SK-N-SH treated with all-trans-retinoic acid at 6 μM for 48 hours (cell line): Measurements from ENCODE around the gene GNA12.
A peak's percentile ranks its signal among the peaks of the same experiment; 100 is the strongest.

Source experiments
- ATAC-seq: fragments of 200-7000 bp; cut with Tn5 transposase; 3 replicates; pipeline ENCODE4 v1.9.1; 2020; ENCODE audit warnings: mild to moderate bottlenecking, moderate library complexity
- ARNTL ChIP-seq: fragments of 450-650 bp; formaldehyde crosslinking; IDR thresholded peaks from 2 replicates; pipeline ENCODE4 v1.5.0; 2020; ENCODE audit warnings: low read depth, mild to moderate bottlenecking, moderate library complexity, borderline replicate concordance
- BACH2 ChIP-seq: fragments of 250-450 bp; sonication (Bioruptor Pico); IDR thresholded peaks from 2 replicates; pipeline ENCODE4 v1.9.0; 2021; ENCODE audit warnings: mild to moderate bottlenecking, borderline replicate concordance
- CSDC2 ChIP-seq: fragments of 250-450 bp; sonication (Bioruptor Pico); IDR thresholded peaks from 2 replicates; pipeline ENCODE4 v1.5.0; 2020; ENCODE audit warnings: mild to moderate bottlenecking, moderate library complexity
- GLIS3 ChIP-seq: fragments of 250-450 bp; sonication (Bioruptor Pico); IDR thresholded peaks from 2 replicates; pipeline ENCODE4 v1.5.0; 2020; ENCODE audit warnings: mild to moderate bottlenecking, moderate library complexity
- ISL1 ChIP-seq: fragments of 250-450 bp; sonication (Bioruptor Pico); IDR thresholded peaks from 2 replicates; pipeline ENCODE4 v2.1.2; 2022; ENCODE audit warnings: mild to moderate bottlenecking, moderate library complexity
- PPARA ChIP-seq: fragments of 250-450 bp; sonication (Bioruptor Pico); IDR thresholded peaks from 2 replicates; pipeline ENCODE4 v1.5.0; 2020; ENCODE audit warnings: mild to moderate bottlenecking, borderline replicate concordance
- SNAI2 ChIP-seq: fragments of 250-450 bp; sonication (Bioruptor Pico); IDR thresholded peaks from 2 replicates; pipeline ENCODE4 v1.5.0; 2020; ENCODE audit warnings: mild to moderate bottlenecking, moderate library complexity
- TCF4 ChIP-seq: fragments of 250-450 bp; sonication (Bioruptor Pico); IDR thresholded peaks from 2 replicates; pipeline ENCODE4 v1.8.0; 2021; ENCODE audit warnings: mild to moderate bottlenecking, moderate library complexity, borderline replicate concordance
- TOX ChIP-seq: fragments of 250-450 bp; sonication (Bioruptor Pico); IDR thresholded peaks from 2 replicates; pipeline ENCODE4 v1.8.0; 2021; ENCODE audit warnings: mild to moderate bottlenecking, moderate library complexity, borderline replicate concordance
- ZC3H10 ChIP-seq: fragments of 250-450 bp; sonication (Bioruptor Pico); IDR thresholded peaks from 2 replicates; pipeline ENCODE4 v1.5.1; 2021; ENCODE audit warnings: mild to moderate bottlenecking, moderate library complexity
- ZFP3 ChIP-seq: fragments of 250-450 bp; sonication (Bioruptor Pico); IDR thresholded peaks from 2 replicates; pipeline ENCODE4 v1.5.0; 2020; ENCODE audit warnings: mild to moderate bottlenecking, moderate library complexity
- ZFP30 ChIP-seq: fragments of 450-650 bp; formaldehyde crosslinking; IDR thresholded peaks from 2 replicates; pipeline ENCODE4 v1.5.0; 2022; ENCODE audit warnings: mild to moderate bottlenecking, moderate library complexity
- ZNF565 ChIP-seq: fragments of 450-650 bp; formaldehyde crosslinking; conservative IDR thresholded peaks from 2 replicates; pipeline ENCODE4 v1.5.0; 2020; ENCODE audit warnings: low read depth, mild to moderate bottlenecking, moderate library complexity
- ZNF70 ChIP-seq: fragments of 450-650 bp; formaldehyde crosslinking; IDR thresholded peaks from 2 replicates; pipeline ENCODE4 v1.5.0; 2020; ENCODE audit warnings: mild to moderate bottlenecking, moderate library complexity
- TF ChIP-seq, protein P1 (sequence below): fragments of 250-450 bp; sonication (Bioruptor Pico); IDR thresholded peaks from 2 replicates; pipeline ENCODE4 v1.5.1; 2021; ENCODE audit warnings: mild to moderate bottlenecking, moderate library complexity
- TF ChIP-seq, protein P2 (sequence below): fragments of 250-450 bp; sonication (Bioruptor Pico); IDR thresholded peaks from 2 replicates; pipeline ENCODE4 v1.8.0; 2021; ENCODE audit warnings: low read depth, mild to moderate bottlenecking, moderate library complexity, borderline replicate concordance
- TF ChIP-seq, protein P3 (sequence below): fragments of 250-450 bp; sonication (Bioruptor Pico); IDR thresholded peaks from 2 replicates; pipeline ENCODE4 v1.5.0; 2020; ENCODE audit warnings: mild to moderate bottlenecking, moderate library complexity
- TF ChIP-seq, protein P4 (sequence below): fragments of 250-450 bp; sonication (Bioruptor Pico); IDR thresholded peaks from 2 replicates; pipeline ENCODE4 v1.8.0; 2020; ENCODE audit warnings: mild to moderate bottlenecking, moderate library complexity, borderline replicate concordance
- TF ChIP-seq, protein P5 (sequence below): fragments of 250-450 bp; sonication (Bioruptor Pico); IDR thresholded peaks from 2 replicates; pipeline ENCODE4 v1.5.1; 2020; ENCODE audit warnings: low read depth, mild to moderate bottlenecking, moderate library complexity

GNA12 gene

DNA sequence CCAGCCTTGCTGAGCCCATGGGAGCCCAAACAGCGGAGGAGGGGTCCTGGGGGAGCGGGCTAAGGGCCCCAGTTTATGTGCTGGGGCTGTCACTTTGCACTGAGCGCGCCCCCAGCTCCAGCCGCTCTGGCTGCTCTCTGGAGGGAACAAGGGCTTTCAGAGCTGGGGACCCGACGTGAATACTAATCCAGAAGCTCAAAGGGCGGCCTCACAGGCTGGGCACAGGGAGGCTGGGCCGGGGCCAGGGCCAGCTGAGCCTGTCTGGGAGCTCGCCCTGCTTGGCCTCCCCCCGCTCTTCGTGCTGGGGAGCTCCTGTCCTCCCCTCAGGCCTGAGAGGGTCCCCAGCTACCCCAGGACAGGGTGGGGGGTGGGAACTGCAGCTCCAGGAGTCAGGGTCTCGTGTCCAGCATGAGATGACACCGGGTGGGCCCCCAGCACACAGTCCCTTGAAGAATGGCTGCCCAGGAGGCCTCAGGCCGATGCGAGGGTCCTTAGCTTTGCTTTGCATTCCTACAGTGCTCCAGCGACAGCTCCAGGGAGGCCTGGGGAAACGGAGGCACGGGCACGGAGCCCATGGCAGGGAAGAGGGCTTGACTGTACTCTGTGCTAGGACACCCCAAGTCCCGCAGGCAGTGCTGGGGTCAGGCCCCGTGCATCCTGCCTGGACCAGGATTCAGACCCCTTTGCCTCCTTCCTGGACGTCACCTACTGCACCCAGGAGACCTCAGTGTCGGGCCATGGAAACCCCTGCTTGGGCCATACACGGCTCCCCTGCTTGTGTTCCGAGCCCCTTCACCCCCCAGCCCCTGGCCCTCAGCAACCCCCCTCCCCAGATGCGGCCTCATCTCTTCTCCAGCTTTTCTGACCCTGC lies 161.9 kb downstream of the GNA12 start (continued):
- TF ChIP-seq, protein P1, sequence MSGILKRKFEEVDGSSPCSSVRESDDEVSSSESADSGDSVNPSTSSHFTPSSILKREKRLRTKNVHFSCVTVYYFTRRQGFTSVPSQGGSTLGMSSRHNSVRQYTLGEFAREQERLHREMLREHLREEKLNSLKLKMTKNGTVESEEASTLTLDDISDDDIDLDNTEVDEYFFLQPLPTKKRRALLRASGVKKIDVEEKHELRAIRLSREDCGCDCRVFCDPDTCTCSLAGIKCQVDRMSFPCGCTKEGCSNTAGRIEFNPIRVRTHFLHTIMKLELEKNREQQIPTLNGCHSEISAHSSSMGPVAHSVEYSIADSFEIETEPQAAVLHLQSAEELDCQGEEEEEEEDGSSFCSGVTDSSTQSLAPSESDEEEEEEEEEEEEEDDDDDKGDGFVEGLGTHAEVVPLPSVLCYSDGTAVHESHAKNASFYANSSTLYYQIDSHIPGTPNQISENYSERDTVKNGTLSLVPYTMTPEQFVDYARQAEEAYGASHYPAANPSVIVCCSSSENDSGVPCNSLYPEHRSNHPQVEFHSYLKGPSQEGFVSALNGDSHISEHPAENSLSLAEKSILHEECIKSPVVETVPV (CRISPR knock-in tag) = no peak

DNA sequence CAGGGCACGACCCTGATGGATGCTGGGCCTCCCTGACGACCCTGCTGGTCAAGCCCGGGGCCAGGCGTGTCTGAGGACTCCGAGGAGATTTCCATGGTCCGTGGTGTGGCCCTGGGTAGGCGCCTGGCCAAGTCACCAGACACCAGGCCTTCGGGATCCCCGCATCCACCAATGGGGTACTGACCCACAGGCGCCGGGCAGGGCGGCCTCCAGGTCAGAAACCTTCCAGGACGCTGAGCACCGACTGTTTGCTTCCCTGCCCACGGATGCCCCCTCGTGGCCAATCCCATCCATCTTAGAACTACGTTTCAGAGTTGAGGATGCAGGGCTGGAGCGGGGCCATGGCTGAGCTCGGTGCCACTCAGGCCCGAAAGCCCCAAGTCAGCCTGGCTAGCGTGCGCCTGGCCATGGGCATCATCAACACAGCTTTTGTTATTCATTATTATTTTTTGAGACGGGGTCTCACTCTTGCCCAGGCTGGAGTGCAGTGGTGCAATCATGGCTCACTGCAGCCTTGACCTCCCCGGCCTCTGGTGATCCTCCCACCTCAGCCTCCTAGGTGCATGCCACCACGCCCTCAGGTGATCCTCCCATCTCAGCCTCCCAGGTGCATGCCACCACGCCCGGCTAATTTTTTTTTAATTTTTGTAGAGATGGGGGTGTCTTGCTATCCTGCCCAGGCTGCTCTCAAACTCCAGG lies 163.2 kb downstream of the GNA12 start:
- TF ChIP-seq ZFP30 (CRISPR knock-in tag) (no peak), SNAI2 (no peak), ZNF70 (CRISPR knock-in tag) (no peak), ISL1 (CRISPR knock-in tag) (no peak), GLIS3 (no peak), BACH2 (CRISPR knock-in tag) (no peak), TCF4 (CRISPR knock-in tag) (no peak), ZNF565 (CRISPR knock-in tag) (no peak), TOX (CRISPR knock-in tag) (no peak), PPARA (no peak)
- TF ChIP-seq, protein P2, sequence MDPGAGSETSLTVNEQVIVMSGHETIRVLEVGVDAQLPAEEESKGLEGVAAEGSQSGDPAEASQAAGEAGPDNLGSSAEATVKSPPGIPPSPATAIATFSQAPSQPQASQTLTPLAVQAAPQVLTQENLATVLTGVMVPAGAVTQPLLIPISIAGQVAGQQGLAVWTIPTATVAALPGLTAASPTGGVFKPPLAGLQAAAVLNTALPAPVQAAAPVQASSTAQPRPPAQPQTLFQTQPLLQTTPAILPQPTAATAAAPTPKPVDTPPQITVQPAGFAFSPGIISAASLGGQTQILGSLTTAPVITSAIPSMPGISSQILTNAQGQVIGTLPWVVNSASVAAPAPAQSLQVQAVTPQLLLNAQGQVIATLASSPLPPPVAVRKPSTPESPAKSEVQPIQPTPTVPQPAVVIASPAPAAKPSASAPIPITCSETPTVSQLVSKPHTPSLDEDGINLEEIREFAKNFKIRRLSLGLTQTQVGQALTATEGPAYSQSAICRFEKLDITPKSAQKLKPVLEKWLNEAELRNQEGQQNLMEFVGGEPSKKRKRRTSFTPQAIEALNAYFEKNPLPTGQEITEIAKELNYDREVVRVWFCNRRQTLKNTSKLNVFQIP = no peak
- TF ChIP-seq, protein P3, sequence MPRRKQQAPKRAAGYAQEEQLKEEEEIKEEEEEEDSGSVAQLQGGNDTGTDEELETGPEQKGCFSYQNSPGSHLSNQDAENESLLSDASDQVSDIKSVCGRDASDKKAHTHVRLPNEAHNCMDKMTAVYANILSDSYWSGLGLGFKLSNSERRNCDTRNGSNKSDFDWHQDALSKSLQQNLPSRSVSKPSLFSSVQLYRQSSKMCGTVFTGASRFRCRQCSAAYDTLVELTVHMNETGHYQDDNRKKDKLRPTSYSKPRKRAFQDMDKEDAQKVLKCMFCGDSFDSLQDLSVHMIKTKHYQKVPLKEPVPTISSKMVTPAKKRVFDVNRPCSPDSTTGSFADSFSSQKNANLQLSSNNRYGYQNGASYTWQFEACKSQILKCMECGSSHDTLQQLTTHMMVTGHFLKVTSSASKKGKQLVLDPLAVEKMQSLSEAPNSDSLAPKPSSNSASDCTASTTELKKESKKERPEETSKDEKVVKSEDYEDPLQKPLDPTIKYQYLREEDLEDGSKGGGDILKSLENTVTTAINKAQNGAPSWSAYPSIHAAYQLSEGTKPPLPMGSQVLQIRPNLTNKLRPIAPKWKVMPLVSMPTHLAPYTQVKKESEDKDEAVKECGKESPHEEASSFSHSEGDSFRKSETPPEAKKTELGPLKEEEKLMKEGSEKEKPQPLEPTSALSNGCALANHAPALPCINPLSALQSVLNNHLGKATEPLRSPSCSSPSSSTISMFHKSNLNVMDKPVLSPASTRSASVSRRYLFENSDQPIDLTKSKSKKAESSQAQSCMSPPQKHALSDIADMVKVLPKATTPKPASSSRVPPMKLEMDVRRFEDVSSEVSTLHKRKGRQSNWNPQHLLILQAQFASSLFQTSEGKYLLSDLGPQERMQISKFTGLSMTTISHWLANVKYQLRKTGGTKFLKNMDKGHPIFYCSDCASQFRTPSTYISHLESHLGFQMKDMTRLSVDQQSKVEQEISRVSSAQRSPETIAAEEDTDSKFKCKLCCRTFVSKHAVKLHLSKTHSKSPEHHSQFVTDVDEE (CRISPR knock-in tag) = no peak
- TF ChIP-seq, protein P4, sequence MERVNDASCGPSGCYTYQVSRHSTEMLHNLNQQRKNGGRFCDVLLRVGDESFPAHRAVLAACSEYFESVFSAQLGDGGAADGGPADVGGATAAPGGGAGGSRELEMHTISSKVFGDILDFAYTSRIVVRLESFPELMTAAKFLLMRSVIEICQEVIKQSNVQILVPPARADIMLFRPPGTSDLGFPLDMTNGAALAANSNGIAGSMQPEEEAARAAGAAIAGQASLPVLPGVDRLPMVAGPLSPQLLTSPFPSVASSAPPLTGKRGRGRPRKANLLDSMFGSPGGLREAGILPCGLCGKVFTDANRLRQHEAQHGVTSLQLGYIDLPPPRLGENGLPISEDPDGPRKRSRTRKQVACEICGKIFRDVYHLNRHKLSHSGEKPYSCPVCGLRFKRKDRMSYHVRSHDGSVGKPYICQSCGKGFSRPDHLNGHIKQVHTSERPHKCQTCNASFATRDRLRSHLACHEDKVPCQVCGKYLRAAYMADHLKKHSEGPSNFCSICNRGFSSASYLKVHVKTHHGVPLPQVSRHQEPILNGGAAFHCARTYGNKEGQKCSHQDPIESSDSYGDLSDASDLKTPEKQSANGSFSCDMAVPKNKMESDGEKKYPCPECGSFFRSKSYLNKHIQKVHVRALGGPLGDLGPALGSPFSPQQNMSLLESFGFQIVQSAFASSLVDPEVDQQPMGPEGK (CRISPR knock-in tag) = no peak
- peak; percentile 86 for ATAC-seq

DNA sequence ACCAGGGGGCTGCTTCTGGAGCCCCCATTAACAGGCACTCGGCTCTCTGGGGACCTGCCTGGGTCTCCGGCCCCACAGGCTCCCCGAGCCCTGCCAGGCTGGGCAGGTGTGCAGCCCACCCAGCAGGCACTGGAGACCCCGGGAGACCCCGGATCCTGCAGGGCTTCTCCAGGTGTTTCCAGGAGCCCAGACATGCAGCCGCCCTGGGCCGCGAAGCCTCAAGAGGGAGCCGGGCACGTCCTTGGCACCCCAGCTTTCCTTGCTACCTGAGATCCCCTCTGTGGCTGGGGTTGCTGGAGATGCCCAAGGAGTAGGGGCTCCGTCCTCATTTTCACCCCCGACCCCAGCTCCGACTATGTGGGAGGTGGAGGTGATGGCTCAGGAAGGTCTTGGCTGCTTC lies 163.9 kb downstream of the GNA12 start:
- no peak for ATAC-seq
- TF ChIP-seq ZFP30 (CRISPR knock-in tag) = no peak
- TF ChIP-seq, protein P5, sequence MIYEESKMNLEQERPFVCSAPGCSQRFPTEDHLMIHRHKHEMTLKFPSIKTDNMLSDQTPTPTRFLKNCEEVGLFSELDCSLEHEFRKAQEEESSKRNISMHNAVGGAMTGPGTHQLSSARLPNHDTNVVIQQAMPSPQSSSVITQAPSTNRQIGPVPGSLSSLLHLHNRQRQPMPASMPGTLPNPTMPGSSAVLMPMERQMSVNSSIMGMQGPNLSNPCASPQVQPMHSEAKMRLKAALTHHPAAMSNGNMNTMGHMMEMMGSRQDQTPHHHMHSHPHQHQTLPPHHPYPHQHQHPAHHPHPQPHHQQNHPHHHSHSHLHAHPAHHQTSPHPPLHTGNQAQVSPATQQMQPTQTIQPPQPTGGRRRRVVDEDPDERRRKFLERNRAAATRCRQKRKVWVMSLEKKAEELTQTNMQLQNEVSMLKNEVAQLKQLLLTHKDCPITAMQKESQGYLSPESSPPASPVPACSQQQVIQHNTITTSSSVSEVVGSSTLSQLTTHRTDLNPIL = no peak
- no peak for TF ChIP-seq ZC3H10 (CRISPR knock-in tag)
- TF ChIP-seq, protein P4 (CRISPR knock-in tag) = no peak
- TF ChIP-seq ZFP3 (CRISPR knock-in tag) = no peak
- TF ChIP-seq, protein P1 (CRISPR knock-in tag) = no peak
- TF ChIP-seq ARNTL (CRISPR knock-in tag) = no peak
- TF ChIP-seq SNAI2 = no peak
- TF ChIP-seq TCF4 (CRISPR knock-in tag) = no peak
- TF ChIP-seq, protein P3 (CRISPR knock-in tag) = no peak
- no peak for TF ChIP-seq CSDC2 (CRISPR knock-in tag)
